ENCODE measurements around the gene VPS13D.

VPS13D gene

GRCh38 chr1:12204140-12204539, 25.7 kb upstream of the VPS13D start:
- Histone ChIP-seq H3K36me3 (ENCODE audit: control insufficient read depth in 1 of 2, insufficient read depth in 2 of 2, low read depth in 1 of 2, low read length in 2 of 2) (peaks cover 2 to 59% of the 10 kb centered on the region in 2 experiments), H2BK120ac (ENCODE audit: low read depth, low read length) (no peak overlapping the region), H2AK5ac (ENCODE audit: low read length, severe bottlenecking) (peak overlapping the region; percentile 47), H3K27me3 (ENCODE audit: control insufficient read depth in 1 of 2, insufficient read depth in 1 of 2, low read length in 2 of 2) (no peaks in the 10 kb centered on the region), H3K14ac (ENCODE audit: low read length in 2 of 2) (no peak overlapping the region), H2BK5ac (ENCODE audit: low read depth, low read length, poor library complexity, severe bottlenecking) (no peak overlapping the region), H3K4me1 (ENCODE audit: control insufficient read depth, insufficient read depth, low read depth, low read length) (peaks cover 24% of the 10 kb centered on the region), H3K79me1 (replicated peaks; ENCODE audit: low read length, poor library complexity, severe bottlenecking) (no peaks in the 10 kb centered on the region), H3K4me2 (ENCODE audit: low read length, poor library complexity, severe bottlenecking) (no peak overlapping the region), H3K9me3 (ENCODE audit: control insufficient read depth, low read length) (no peaks in the 10 kb centered on the region), H3K4me3 (ENCODE audit: insufficient read depth in 1 of 2, low read depth in 1 of 2, low read length in 2 of 2) (no peak overlapping the region), H2BK12ac (ENCODE audit: low read length in 2 of 2) (no peak overlapping the region), H3K18ac (ENCODE audit: low read depth in 1 of 2, low read length in 2 of 2) (no peak overlapping the region), H2BK15ac (ENCODE audit: low read depth, poor library complexity, severe bottlenecking) (no peak overlapping the region), H3K9ac (ENCODE audit: low read length) (no peak overlapping the region), H3K27ac (ENCODE audit: low read length, poor library complexity, severe bottlenecking) (no peak overlapping the region), H3K4ac (ENCODE audit: low read depth in 1 of 2, low read length in 2 of 2) (no peak overlapping the region), H4K8ac (ENCODE audit: low read length) (no peak overlapping the region), H4K91ac (ENCODE audit: low read length) (no peak overlapping the region), H2AFZ (ENCODE audit: low read depth, low read length) (no peak overlapping the region), H3K23ac (ENCODE audit: low read length in 2 of 2) (peak overlapping the region in 1 of 2 experiments; percentile 64)
- 85% methylated on average over 6 of the region's 7 CpGs for WGBS
- DNase-seq = no peak

GRCh38 chr1:12204754-12205658, 24.8 kb upstream of the VPS13D start:
- DNase-seq = no peak
- Histone ChIP-seq H4K91ac (ENCODE audit: low read length) (no peak overlapping the region), H3K27ac (ENCODE audit: low read length, poor library complexity, severe bottlenecking) (no peak overlapping the region), H3K4me2 (ENCODE audit: low read length, poor library complexity, severe bottlenecking) (no peak overlapping the region), H3K18ac (ENCODE audit: low read depth in 1 of 2, low read length in 2 of 2) (no peak overlapping the region), H2BK15ac (ENCODE audit: low read depth, poor library complexity, severe bottlenecking) (no peak overlapping the region), H2BK12ac (ENCODE audit: low read length in 2 of 2) (no peak overlapping the region), H3K79me1 (replicated peaks; ENCODE audit: low read length, poor library complexity, severe bottlenecking) (no peaks in the 10 kb centered on the region), H3K4me1 (ENCODE audit: control insufficient read depth, insufficient read depth, low read depth, low read length) (peaks cover 24% of the 10 kb centered on the region), H3K4me3 (ENCODE audit: insufficient read depth in 1 of 2, low read depth in 1 of 2, low read length in 2 of 2) (no peak overlapping the region), H3K9me3 (ENCODE audit: control insufficient read depth, low read length) (no peaks in the 10 kb centered on the region), H3K36me3 (ENCODE audit: control insufficient read depth in 1 of 2, insufficient read depth in 2 of 2, low read depth in 1 of 2, low read length in 2 of 2) (peaks cover 2 to 54% of the 10 kb centered on the region in 2 experiments), H3K27me3 (ENCODE audit: control insufficient read depth in 1 of 2, insufficient read depth in 1 of 2, low read length in 2 of 2) (no peaks in the 10 kb centered on the region), H3K9ac (ENCODE audit: low read length) (no peak overlapping the region), H4K8ac (ENCODE audit: low read length) (peak overlapping the region; percentile 19), H3K14ac (ENCODE audit: low read length in 2 of 2) (no peak overlapping the region), H2AFZ (ENCODE audit: low read depth, low read length) (no peak overlapping the region), H3K23ac (ENCODE audit: low read length in 2 of 2) (no peak overlapping the region), H2BK120ac (ENCODE audit: low read depth, low read length) (no peak overlapping the region), H2AK5ac (ENCODE audit: low read length, severe bottlenecking) (no peak overlapping the region), H3K4ac (ENCODE audit: low read depth in 1 of 2, low read length in 2 of 2) (peak overlapping the region in 1 of 2 experiments; percentile 40), H2BK5ac (ENCODE audit: low read depth, low read length, poor library complexity, severe bottlenecking) (no peak overlapping the region)
- WGBS = 81% methylated on average over 5 of the region's 7 CpGs

GRCh38 chr1:12206238-12206637, 23.6 kb upstream of the VPS13D start:
- Histone ChIP-seq H2AK5ac (ENCODE audit: low read length, severe bottlenecking) (no peak overlapping the region), H4K8ac (ENCODE audit: low read length) (no peak overlapping the region), H2AFZ (ENCODE audit: low read depth, low read length) (no peak overlapping the region), H3K9me3 (ENCODE audit: control insufficient read depth, low read length) (no peaks in the 10 kb centered on the region), H4K91ac (ENCODE audit: low read length) (no peak overlapping the region), H3K4me3 (ENCODE audit: insufficient read depth in 1 of 2, low read depth in 1 of 2, low read length in 2 of 2) (no peak overlapping the region), H3K36me3 (ENCODE audit: control insufficient read depth in 1 of 2, insufficient read depth in 2 of 2, low read depth in 1 of 2, low read length in 2 of 2) (peaks cover 2 to 46% of the 10 kb centered on the region in 2 experiments), H3K27me3 (ENCODE audit: control insufficient read depth in 1 of 2, insufficient read depth in 1 of 2, low read length in 2 of 2) (no peaks in the 10 kb centered on the region), H2BK5ac (ENCODE audit: low read depth, low read length, poor library complexity, severe bottlenecking) (no peak overlapping the region), H3K27ac (ENCODE audit: low read length, poor library complexity, severe bottlenecking) (no peak overlapping the region), H2BK120ac (ENCODE audit: low read depth, low read length) (no peak overlapping the region), H3K4me2 (ENCODE audit: low read length, poor library complexity, severe bottlenecking) (no peak overlapping the region), H3K79me1 (replicated peaks; ENCODE audit: low read length, poor library complexity, severe bottlenecking) (no peaks in the 10 kb centered on the region), H3K9ac (ENCODE audit: low read length) (no peak overlapping the region), H2BK15ac (ENCODE audit: low read depth, poor library complexity, severe bottlenecking) (no peak overlapping the region), H2BK12ac (ENCODE audit: low read length in 2 of 2) (no peak overlapping the region), H3K14ac (ENCODE audit: low read length in 2 of 2) (no peak overlapping the region), H3K18ac (ENCODE audit: low read depth in 1 of 2, low read length in 2 of 2) (no peak overlapping the region), H3K4me1 (ENCODE audit: control insufficient read depth, insufficient read depth, low read depth, low read length) (peaks cover 24% of the 10 kb centered on the region), H3K4ac (ENCODE audit: low read depth in 1 of 2, low read length in 2 of 2) (no peak overlapping the region), H3K23ac (ENCODE audit: low read length in 2 of 2) (no peak overlapping the region)
- WGBS = 90% methylated on average over 4 of the region's 5 CpGs
- no peak for DNase-seq

GRCh38 chr1:12206792-12207424, 22.9 kb upstream of the VPS13D start:
- H3K9me3 ChIP-seq (ENCODE audit: control insufficient read depth, low read length) = no peaks in the 10 kb centered on the region
- no peak overlapping the region for H3K4me2 ChIP-seq (ENCODE audit: low read length, poor library complexity, severe bottlenecking)
- H3K27ac ChIP-seq (ENCODE audit: low read length, poor library complexity, severe bottlenecking) = no peak overlapping the region
- no peak overlapping the region for H4K8ac ChIP-seq (ENCODE audit: low read length)
- no peak overlapping the region for H3K14ac ChIP-seq (ENCODE audit: low read length in 2 of 2)
- H2BK5ac ChIP-seq (ENCODE audit: low read depth, low read length, poor library complexity, severe bottlenecking) = no peak overlapping the region
- H2BK15ac ChIP-seq (ENCODE audit: low read depth, poor library complexity, severe bottlenecking) = no peak overlapping the region
- H2BK120ac ChIP-seq (ENCODE audit: low read depth, low read length) = no peak overlapping the region
- H2AK5ac ChIP-seq (ENCODE audit: low read length, severe bottlenecking) = no peak overlapping the region
- DNase-seq = no peak
- no peak overlapping the region for H3K4me3 ChIP-seq (ENCODE audit: insufficient read depth in 1 of 2, low read depth in 1 of 2, low read length in 2 of 2)
- H3K27me3 ChIP-seq (ENCODE audit: control insufficient read depth in 1 of 2, insufficient read depth in 1 of 2, low read length in 2 of 2) = no peaks in the 10 kb centered on the region
- H2BK12ac ChIP-seq (ENCODE audit: low read length in 2 of 2) = peak overlapping the region in 1 of 2 experiments; percentile 54
- H3K9ac ChIP-seq (ENCODE audit: low read length) = no peak overlapping the region
- H3K36me3 ChIP-seq (ENCODE audit: control insufficient read depth in 1 of 2, insufficient read depth in 2 of 2, low read depth in 1 of 2, low read length in 2 of 2) = peaks cover 2 to 39% of the 10 kb centered on the region in 2 experiments
- WGBS = 95% methylated on average over 17 of the region's 17 CpGs
- H3K79me1 ChIP-seq (replicated peaks; ENCODE audit: low read length, poor library complexity, severe bottlenecking) = no peaks in the 10 kb centered on the region
- H3K4ac ChIP-seq (ENCODE audit: low read depth in 1 of 2, low read length in 2 of 2) = no peak overlapping the region
- H2AFZ ChIP-seq (ENCODE audit: low read depth, low read length) = no peak overlapping the region
- H3K4me1 ChIP-seq (ENCODE audit: control insufficient read depth, insufficient read depth, low read depth, low read length) = peaks cover 21% of the 10 kb centered on the region
- H3K23ac ChIP-seq (ENCODE audit: low read length in 2 of 2) = no peak overlapping the region
- no peak overlapping the region for H3K18ac ChIP-seq (ENCODE audit: low read depth in 1 of 2, low read length in 2 of 2)
- H4K91ac ChIP-seq (ENCODE audit: low read length) = no peak overlapping the region

Measured in mesenchymal stem cell (in vitro differentiated cells and primary cell).